BLaER1 treated with 17β-estradiol and CSF1 and Interleukin-3, amounts not matched to agents 10 nM and 100 nM (cell line): Measurements from ENCODE around the gene CSPG4.

ENCODE experiments used
- H3K27ac ChIP-seq, 11 experiments: shearing (Covaris generic); formaldehyde crosslinking; 2 replicates each; pipeline ENCODE4 v1.8.1; 2022
- H3K27me3 ChIP-seq, 11 experiments: shearing (Covaris generic); formaldehyde crosslinking; 2 replicates each; pipeline ENCODE4 v1.8.1; 2022
- H3K36me3 ChIP-seq, 11 experiments: shearing (Covaris generic); formaldehyde crosslinking; 2 replicates each; pipeline ENCODE4 v1.8.1; 2022
- H3K4me1 ChIP-seq, 10 experiments: shearing (Covaris generic); formaldehyde crosslinking; 2 replicates each; pipeline ENCODE4 v1.8.1; 2022
- H3K4me2 ChIP-seq, 11 experiments: shearing (Covaris generic); formaldehyde crosslinking; 2 replicates each; pipeline ENCODE4 v1.8.1; 2022
- H3K4me3 ChIP-seq, 10 experiments: shearing (Covaris generic); formaldehyde crosslinking; 2 replicates each; pipeline ENCODE4 v1.8.1; 2022
- H3K9ac ChIP-seq, 11 experiments: shearing (Covaris generic); formaldehyde crosslinking; 2 replicates each; pipeline ENCODE4 v1.8.1; 2022
- H3K9me3 ChIP-seq, 11 experiments: shearing (Covaris generic); formaldehyde crosslinking; replicated peaks in 1 of 11; 2 replicates each; pipeline ENCODE4 v1.8.1; 2022
- H4K20me1 ChIP-seq, 11 experiments: shearing (Covaris generic); formaldehyde crosslinking; 2 replicates each; pipeline ENCODE4 v1.8.1; 2022
- Cebpa-rat ChIP-seq, 11 experiments: shearing (Covaris generic); IDR thresholded peaks; 2 replicates each; pipeline ENCODE4 v1.8.1; 2022

The CSPG4 gene

DNA sequence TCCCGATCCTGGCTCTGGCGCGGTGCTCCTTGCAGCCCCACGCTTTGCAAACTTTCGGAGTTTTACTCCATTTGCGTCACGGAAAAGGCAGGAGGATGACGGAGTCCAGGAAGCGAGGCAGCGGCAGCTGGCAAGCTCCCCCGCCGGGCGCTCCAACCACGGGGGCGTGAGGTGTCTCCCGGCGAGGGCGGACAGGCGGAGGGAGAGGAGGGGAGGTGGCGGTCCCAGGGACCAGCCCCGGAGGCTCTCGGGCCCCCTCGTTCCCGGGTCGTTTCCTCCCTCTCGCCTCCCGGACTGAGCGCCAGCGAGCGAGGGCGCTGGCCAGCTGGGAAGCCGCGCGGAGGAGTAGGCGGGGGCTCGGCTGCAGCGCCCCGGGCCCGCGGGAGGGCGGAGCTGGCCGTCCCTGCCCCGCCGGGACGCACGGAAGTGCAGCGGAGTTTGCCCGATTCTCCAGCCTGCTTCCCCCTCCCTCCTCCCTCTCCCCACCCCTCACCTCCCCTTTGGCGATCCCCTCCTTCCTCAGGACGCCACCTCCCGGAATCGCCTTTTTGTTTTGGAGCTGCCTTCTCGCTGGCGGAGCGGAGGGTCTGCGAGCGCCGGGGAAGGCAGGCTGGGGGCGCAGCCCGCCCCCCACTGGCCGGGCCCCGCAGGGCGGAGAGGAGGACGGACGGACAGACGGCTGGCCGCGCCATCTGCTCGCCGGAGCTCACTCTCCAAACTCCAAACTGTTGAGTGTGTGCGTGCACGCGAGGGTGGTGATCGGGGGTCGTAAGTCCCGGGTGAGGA is 65.1 kb downstream of the CSPG4 start, which contains the start of gene SNX33:
TSS of gene SNX33 (plus strand) at position 543 of the 786 bp plus-strand sequence. CDS start 1,191 bp downstream, outside the sequence.
- Histone ChIP-seq H3K9me3 (no peaks in the 10 kb centered on the region), H3K36me3 (peaks cover 0 to 13% (median 0%) of the 10 kb centered on the region in 11 experiments; a peak in 5 of 22 replicates), H3K4me3 (peak within 1 kb of the TSS; percentile 68 to 91 (median 84)), H3K9ac (peak within 1 kb of the TSS; percentile 79 to 87 (median 84)), H4K20me1 (peaks cover 14 to 39% (median 24%) of the 10 kb centered on the region in 11 experiments; a peak in 16 of 22 replicates), H3K4me2 (peak within 1 kb of the TSS; percentile 82 to 98 (median 92)), H3K27me3 (no peaks in the 10 kb centered on the region), H3K27ac (peak within 1 kb of the TSS; percentile 64 to 85 (median 78)), H3K4me1 (peaks cover 54 to 67% (median 62%) of the 10 kb centered on the region in 10 experiments)
- TF ChIP-seq Cebpa-rat (IDR thresholded peaks at IDR 0.05), result no peak

DNA sequence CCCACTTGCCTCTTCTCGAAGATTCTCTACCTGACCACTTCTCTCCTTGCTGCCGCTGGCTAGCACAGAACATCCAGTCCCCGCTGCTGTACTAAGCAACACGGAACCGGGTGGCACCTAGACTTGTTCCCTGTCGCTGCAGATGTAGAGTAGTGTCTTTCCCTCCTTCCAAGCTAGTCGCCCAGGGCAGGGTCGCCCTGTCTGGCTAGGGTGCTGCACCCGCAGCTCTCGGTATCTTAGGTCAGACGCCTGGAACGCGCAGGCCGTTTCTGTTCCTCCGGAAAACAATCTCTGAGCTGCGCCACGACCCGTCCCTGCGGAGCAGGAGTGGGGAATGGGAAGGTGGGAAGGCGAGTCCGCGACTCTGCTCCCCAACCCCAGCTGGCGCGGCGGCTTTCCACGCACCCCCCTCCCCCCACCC is 65.7 kb downstream of the CSPG4 start:
- H3K4me1 ChIP-seq, result peaks cover 52 to 65% (median 60%) of the 10 kb centered on the region in 10 experiments
- H3K9ac ChIP-seq, result peak overlapping the region; percentile 79 to 87 (median 84)
- H3K27me3 ChIP-seq, result no peaks in the 10 kb centered on the region
- H3K4me3 ChIP-seq, result peak overlapping the region; percentile 68 to 91 (median 84)
- no peak for TF ChIP-seq Cebpa-rat (IDR thresholded peaks at IDR 0.05)
- H3K27ac ChIP-seq, result peak overlapping the region; percentile 64 to 85 (median 78); a peak in 21 of 22 replicates
- peaks cover 0 to 13% (median 0%) of the 10 kb centered on the region in 11 experiments; a peak in 5 of 22 replicates for H3K36me3 ChIP-seq
- no peaks in the 10 kb centered on the region for H3K9me3 ChIP-seq
- H4K20me1 ChIP-seq, result peaks cover 10 to 32% (median 18%) of the 10 kb centered on the region in 11 experiments; a peak in 15 of 22 replicates
- H3K4me2 ChIP-seq, result peak overlapping the region; percentile 82 to 98 (median 92)

DNA sequence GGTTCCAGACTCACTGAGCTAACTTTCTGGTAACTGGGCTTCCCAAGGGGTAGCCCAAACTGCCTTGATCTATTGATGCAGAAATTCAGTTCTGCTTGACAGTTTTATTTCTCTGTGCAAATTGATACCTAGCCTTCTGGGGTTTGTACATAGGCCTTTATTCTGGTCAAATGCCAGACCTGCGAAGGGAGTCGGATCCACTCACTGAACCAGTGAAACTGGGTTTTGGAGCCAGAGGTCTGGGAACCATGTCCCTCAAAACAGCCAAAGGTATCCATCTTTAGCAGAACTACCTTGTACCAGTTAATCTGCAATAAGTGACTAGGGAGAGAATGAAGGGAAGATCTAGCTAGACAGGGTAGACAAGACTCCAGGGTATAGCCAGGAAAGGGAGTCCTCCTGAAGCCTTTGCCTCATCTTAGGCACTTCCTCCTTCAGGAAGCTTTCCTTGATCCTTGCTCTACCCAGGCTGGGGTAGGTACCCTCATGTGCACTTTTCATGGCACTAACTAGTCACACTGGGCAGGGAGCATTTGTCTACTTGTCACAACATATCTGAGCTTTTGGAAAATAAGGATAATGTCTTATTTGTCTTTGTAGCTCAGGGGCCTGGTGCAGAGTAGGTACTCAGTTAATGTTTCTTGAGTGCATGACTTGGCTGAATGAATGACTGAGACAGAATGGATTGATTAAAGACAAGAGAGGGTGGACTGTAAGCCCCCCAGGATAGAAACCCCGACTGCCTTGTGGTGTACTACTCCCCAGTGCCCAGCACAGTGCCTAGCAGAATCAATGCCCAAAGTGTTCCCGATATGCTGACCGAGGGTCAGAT is 66.3 kb downstream of the CSPG4 start:
- Histone ChIP-seq H3K27ac (peak overlapping the region in 9 of 11 experiments; percentile 64 to 85 (median 78); a peak in 13 of 22 replicates), H3K36me3 (peaks cover 0 to 13% (median 0%) of the 10 kb centered on the region in 11 experiments; a peak in 5 of 22 replicates), H3K9ac (peak overlapping the region; percentile 79 to 87 (median 84)), H3K9me3 (no peaks in the 10 kb centered on the region), H3K4me3 (peak overlapping the region; percentile 68 to 91 (median 84)), H3K4me1 (peaks cover 52 to 65% (median 60%) of the 10 kb centered on the region in 10 experiments), H3K4me2 (peak overlapping the region; percentile 82 to 98 (median 92)), H4K20me1 (peaks cover 4 to 26% (median 12%) of the 10 kb centered on the region in 11 experiments; a peak in 13 of 22 replicates), H3K27me3 (no peaks in the 10 kb centered on the region)
- no peak for TF ChIP-seq Cebpa-rat (IDR thresholded peaks at IDR 0.05)

DNA sequence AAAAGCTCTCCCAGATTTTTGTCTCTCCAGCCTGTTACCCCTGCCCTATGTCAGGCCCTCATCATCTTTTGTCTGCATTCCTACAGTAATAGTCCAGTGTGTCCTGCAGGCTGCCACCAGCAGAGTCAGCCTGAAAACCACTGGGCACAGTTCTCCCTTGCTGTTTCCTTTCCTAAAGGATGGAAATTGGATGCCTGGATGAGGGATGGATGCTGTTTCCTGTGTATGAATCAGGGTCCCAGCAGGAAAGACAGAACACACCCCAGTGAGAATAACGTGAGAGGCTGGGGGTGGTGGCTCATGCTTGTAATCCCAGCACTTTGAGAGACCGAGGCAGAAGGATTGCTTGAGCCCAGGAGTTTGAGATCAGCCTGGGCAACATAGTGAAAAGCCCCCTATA is 68.3 kb downstream of the CSPG4 start:
- Histone ChIP-seq H3K27ac (no peak overlapping the region), H3K4me2 (no peak overlapping the region), H3K4me3 (no peak overlapping the region), H3K36me3 (peaks cover 0 to 1% (median 0%) of the 10 kb centered on the region in 11 experiments; a peak in 1 of 22 replicates), H3K4me1 (peaks cover 36 to 55% (median 46%) of the 10 kb centered on the region in 10 experiments), H3K9ac (no peak overlapping the region), H3K9me3 (no peaks in the 10 kb centered on the region), H4K20me1 (peaks cover 0 to 9% (median 4%) of the 10 kb centered on the region in 11 experiments; a peak in 10 of 22 replicates), H3K27me3 (no peaks in the 10 kb centered on the region)
- TF ChIP-seq Cebpa-rat (IDR thresholded peaks at IDR 0.05), result no peak

DNA sequence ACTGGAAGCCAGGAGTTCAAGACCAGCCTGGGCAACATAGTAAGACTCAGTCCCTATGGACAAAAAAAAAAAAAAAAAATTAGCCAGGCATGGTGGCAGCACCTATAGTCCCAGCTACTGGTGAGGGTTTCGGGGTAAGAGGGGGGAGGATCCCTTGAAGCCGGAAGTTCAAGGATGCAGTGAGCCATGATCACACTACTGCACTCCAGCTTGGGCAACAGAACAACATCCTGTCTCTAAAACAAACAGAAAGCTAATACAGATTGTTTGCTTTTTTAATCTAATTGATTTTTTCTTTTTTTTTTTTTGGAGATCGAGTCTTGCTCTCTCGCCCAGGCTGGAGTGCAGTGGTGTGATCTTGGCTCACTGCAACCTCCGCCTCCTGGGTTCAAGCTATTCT is 71.0 kb downstream of the CSPG4 start:
- no peak overlapping the region for H3K4me3 ChIP-seq
- no peaks in the 10 kb centered on the region for H3K27me3 ChIP-seq
- peaks cover 0 to 16% (median 6%) of the 10 kb centered on the region in 11 experiments; a peak in 11 of 22 replicates for H3K36me3 ChIP-seq
- peak overlapping the region in 9 of 11 experiments; percentile 82 to 96 (median 93); a peak in 16 of 22 replicates for H3K27ac ChIP-seq
- H4K20me1 ChIP-seq, result peaks cover 12 to 32% (median 30%) of the 10 kb centered on the region in 11 experiments; a peak in 20 of 22 replicates
- H3K4me2 ChIP-seq, result peak overlapping the region; percentile 78 to 99 (median 90)
- H3K9ac ChIP-seq, result peak overlapping the region in 8 of 11 experiments; percentile 33 to 97 (median 90); a peak in 6 of 22 replicates
- no peak for TF ChIP-seq Cebpa-rat (IDR thresholded peaks at IDR 0.05)
- no peaks in the 10 kb centered on the region for H3K9me3 ChIP-seq
- peaks cover 40 to 60% (median 49%) of the 10 kb centered on the region in 10 experiments for H3K4me1 ChIP-seq

DNA sequence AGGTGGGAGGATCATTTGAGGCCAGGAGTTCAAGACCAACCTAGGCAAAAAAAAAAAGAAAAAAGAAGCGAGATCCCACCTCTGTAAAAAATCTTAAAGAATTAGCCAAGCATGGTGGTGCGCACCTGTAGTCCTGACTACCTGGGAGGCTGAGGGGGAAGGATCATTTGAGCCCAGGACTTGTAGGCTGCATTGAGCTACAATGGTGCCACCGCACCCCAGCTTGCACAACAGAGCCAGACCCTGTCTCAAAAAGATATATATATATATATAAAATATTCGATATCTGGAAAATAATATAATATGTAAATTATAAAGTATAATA is 71.5 kb downstream of the CSPG4 start:
- Histone ChIP-seq H3K4me3 (peak overlapping the region; percentile 76 to 97 (median 86); a peak in 15 of 20 replicates), H3K27ac (peak overlapping the region; percentile 73 to 96 (median 93); a peak in 21 of 22 replicates), H3K4me2 (peak overlapping the region; percentile 78 to 99 (median 90)), H4K20me1 (peaks cover 12 to 36% (median 33%) of the 10 kb centered on the region in 11 experiments; a peak in 20 of 22 replicates), H3K9ac (peak overlapping the region; percentile 82 to 97 (median 91); a peak in 20 of 22 replicates), H3K36me3 (peaks cover 0 to 19% (median 7%) of the 10 kb centered on the region in 11 experiments; a peak in 11 of 22 replicates), H3K9me3 (no peaks in the 10 kb centered on the region), H3K4me1 (peaks cover 40 to 60% (median 49%) of the 10 kb centered on the region in 10 experiments), H3K27me3 (no peaks in the 10 kb centered on the region)
- no peak for TF ChIP-seq Cebpa-rat (IDR thresholded peaks at IDR 0.05)

DNA sequence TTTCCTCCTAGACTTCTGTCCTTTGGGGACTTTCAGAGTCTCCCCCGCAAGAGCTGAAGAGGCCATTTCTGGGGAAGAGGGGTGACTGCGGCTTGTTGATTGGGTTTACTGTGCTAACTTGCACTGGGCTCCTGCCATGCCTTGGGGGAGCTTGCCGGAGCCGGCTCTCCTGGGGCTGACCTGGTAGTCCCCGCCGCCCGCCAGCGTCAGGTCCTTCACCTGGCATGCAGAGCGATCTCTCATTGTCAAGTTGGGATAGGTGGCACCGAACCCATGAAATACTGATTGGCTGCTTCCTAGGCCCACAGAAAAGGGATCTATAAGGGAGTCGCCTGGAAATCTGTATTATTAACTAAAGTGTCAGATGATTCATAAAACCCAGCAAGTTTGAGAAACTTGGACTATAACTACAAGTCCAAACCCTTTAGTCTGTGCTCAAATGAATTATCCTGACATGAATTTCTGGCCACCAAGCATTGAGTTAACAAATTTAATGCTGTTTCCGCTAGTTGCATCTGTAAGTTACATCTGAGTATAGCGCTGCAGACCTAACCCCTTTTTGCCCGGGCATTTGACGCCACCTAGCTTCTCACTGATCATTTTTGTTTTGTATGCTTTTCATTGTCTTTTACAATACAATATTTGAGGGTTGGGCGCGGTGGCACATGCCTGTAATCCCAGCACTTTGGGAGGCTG is 72.0 kb downstream of the CSPG4 start:
- peak overlapping the region; percentile 76 to 97 (median 86) for H3K4me3 ChIP-seq
- peaks cover 40 to 59% (median 48%) of the 10 kb centered on the region in 10 experiments for H3K4me1 ChIP-seq
- H3K27ac ChIP-seq, result peak overlapping the region; percentile 73 to 96 (median 93)
- peaks cover 0 to 23% (median 7%) of the 10 kb centered on the region in 11 experiments; a peak in 11 of 22 replicates for H3K36me3 ChIP-seq
- peaks cover 12 to 42% (median 37%) of the 10 kb centered on the region in 11 experiments; a peak in 20 of 22 replicates for H4K20me1 ChIP-seq
- H3K27me3 ChIP-seq, result no peaks in the 10 kb centered on the region
- peak overlapping the region; percentile 78 to 99 (median 90) for H3K4me2 ChIP-seq
- TF ChIP-seq Cebpa-rat (IDR thresholded peaks at IDR 0.05), result no peak
- no peaks in the 10 kb centered on the region for H3K9me3 ChIP-seq
- H3K9ac ChIP-seq, result peak overlapping the region; percentile 82 to 97 (median 91)
